GM19324 (cell line): ENCODE measurements around the gene ADGRV1.
"Not testable (repeated sequence)": the region's sequence is repeated elsewhere in the genome, so short reads cannot be mapped to it uniquely, and the experiment has no call there.

Experiments
- ATAC-seq: cut with Tn5 transposase; IDR thresholded peaks from one replicate; pipeline ENCODE4 v1.9.1; 2021; ENCODE audit warnings: mild to moderate bottlenecking, moderate library complexity; ENCODE audit not compliant: unreplicated experiment, low FRiP score

The ADGRV1 gene

DNA sequence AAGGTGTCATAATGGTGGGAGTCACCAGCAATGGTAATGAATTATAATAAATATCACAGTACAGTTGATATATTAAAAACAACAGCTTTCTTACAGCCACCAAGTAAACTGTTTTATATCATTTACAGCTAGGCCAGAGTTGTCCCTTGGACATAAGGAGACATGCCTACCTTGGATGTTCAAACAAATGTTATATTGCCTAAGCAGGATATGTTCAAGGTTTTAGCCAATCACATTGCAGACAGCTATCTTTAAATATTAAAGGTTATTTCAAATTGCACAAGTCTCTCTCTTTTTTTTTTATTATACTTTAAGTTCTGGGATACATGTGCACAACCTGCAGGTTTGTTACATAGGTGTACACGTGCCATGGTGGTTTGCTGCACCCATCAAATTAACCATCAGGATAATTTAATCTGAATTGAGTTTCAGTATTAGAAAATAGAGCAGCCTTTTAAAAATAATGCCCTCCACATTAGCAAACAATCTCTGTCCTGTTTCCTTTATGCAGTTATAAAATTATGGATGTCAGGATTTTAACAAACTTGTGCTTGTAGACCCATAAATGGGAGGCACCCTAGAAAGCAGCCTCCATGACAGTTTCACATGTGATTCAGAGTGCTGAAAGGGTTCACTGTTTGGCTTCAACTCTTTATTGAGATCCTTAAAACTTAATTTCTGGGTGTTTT, 483.8 kb downstream of the ADGRV1 start:
- ATAC-seq = no peak

DNA sequence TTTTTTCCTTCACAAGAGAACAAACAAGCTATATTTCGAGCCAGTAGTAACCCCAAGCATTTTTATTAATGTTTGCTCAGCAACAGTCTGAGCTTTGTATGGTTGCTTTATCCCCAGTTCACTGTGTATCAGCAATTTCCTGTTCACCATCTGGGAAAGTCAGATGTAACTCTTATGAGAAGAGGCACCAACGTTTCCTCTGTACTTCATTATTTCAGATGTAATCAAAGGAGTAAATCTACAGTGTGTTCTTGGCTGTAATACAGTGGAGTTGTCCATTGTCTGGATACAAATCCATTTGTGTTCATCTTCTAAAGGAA, 484.3 kb downstream of the ADGRV1 start:
- ATAC-seq = no peak

DNA sequence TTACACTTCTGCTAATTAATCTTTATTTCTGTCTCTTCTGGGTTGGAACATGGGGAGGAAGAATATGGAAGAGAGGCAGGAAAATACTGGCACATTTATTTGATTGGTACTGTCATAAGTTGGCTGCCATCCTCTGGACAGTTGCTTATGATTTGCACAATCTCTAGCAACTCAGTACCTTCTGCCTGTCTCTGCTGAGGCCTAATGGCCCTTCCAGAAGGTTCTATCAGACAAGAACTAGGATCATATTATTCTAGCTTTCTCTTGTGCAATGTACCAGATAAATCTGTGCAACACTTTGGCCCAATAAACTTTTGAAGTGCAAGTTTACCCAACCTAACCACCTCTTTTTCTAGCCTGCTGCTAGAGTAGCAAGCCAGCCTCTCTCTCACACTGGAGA, 489.5 kb downstream of the ADGRV1 start:
- ATAC-seq = no peak

DNA sequence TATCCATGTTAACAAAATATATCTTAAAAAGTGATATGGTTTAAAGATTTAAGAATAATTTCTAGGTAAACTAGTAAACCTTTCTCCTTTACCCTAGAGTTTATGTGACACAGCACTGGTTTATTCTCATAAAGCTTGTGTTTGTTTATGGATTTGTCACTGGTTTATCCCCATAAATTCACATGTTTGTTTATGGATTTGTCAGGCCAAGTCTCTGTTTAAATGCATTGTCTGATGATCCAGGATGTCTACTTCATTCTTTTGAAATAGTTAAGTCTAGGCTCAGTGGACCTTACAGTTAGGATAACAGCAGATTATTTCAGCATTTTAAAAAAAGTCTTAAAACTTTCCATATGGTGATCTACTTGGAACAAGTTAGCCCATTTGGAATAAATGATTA, 490.5 kb downstream of the ADGRV1 start:
- ATAC-seq = no peak

DNA sequence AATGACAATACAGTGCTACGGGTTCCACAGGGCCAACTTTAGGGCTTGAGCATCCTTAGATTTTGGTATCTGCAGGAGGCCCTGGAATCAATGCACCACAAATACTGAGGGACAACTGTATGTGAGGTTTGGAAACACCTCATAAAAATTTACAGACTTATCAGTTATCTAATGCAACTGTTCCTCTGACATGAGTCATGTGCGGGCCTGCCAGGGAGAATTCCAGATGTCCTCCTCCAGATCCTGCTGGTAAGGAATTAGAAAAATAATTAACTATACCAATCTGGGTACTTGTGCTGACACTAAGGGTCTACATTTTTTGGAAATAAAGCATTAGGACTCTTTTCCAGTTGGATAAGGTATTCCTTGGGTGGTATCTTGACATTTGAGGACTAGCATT, 491.2 kb downstream of the ADGRV1 start:
- ATAC-seq = no peak

DNA sequence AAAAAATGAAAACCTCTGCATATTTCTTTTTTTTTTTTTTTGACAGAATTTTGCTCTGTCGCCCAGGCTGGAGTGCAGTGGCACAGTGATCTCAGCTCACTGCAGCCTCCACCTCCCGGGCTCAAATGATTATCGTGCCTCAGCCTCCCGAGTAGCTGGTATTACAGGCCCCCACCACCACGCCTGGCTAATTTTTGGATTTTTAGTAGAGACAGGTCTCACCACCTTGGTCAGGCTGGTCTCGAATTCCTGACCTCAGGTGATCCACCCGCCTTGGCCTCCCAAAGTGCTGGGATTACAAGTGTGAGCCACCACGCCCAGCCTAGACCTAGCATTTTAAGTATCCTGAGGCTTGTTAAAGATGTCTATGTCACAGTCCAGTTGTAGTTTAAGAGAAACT, 493.8 kb downstream of the ADGRV1 start:
- ATAC-seq = not testable (repeated sequence)

DNA sequence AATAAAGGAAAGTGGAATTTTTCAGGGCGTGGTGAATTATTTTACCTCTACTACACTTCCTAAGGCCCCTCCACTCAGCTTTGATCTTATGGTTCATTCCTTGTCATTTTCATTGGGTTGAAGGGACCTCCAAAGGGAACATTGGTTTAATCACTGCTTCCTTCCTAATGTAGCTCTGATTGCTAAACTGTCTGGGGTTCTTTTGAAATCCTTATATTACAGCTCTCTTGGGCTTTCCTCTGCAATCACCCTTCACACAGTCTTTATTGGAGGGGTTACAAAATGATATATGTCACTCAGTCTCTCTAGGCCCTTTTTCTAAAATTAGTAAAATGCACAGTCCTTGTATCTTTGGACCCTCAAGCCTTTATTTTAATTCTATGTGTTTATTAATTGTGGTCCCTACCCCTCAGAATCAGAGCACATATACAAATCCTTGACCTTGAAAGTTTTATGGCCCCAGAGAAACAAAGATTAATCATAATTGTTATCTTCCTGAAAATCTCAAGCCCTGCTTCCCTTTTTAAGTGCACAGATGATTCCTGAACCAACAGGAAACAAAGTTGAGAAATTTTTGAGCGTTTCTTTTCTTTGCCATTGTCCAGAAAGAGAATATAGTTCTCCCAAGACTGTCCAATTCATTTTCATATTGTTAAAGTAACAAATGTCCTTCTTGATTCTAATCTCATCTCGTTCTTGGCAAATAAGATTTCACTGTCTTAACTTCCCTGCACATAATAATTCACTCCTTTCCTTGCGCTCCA, 494.6 kb downstream of the ADGRV1 start:
- ATAC-seq = no peak

DNA sequence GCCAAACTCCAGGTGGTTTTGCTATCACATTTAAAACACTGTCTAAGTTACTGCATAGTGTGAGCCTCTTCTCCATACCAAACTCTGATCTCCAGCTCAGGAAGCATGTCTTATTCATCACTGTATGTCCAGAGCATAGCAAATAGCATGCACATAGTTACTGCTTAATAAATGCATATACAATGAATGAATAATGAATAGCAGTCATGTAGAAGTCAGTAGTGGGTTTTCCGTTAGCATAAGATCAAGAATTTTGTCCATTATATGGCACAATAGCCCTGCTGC, 495.1 kb downstream of the ADGRV1 start:
- ATAC-seq = no peak

DNA sequence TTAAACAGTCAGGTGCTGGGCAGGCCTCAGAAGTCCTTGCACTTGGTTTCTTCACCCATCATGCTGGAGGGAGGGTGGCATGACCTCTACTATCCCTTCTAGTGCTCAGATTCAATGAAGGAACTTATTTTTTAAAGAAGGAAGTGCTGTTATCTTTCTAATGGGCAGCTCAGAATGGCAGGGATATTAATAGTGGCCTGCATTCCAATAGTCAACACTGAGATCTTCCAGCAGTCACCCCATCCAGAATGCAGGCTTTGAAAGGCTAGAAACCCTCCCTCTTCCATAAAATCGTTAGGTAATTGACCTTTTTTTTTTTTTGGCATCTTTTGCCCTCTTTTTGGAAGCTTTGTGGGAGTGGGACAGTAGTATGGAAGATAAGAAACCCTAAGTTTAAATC, 499.6 kb downstream of the ADGRV1 start:
- no peak for ATAC-seq

DNA sequence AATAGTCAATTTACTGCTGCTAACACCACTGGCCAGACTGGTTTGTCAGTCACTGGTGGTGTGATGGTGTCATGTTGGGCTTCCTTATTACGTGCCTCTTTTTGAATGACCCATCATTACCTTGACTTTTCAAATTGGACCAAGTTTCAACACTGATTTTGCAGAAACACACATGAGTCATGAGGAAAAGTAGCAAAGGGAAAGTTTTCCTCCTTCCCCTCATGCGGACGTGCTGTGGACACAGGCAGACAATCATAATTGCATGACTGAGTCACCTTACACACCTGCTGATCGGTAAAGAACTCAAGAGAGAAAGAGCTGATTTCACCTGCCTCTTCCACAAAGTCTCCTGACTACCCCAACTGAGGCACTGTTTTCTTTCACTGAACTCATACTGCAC, 500.0 kb downstream of the ADGRV1 start:
- ATAC-seq = no peak

DNA sequence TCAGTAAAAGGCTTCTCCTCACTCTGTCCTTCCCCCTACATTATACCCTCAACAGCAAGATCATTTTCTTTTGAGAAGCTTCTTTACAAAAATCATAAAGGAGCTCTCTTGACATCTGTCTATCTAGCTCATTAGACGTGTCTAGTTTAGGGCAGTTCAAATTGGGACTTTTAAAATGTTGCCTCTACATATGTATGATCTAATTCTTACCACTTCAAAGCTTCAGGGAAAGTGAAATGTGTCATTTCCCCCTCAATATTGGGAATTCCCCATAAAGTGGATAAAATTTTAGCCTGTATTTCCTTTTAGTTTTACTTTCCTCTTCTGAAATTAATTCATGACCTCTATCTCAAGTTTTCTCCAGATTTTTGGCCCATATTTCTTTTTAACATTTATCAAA, 500.8 kb downstream of the ADGRV1 start:
- no peak for ATAC-seq

DNA sequence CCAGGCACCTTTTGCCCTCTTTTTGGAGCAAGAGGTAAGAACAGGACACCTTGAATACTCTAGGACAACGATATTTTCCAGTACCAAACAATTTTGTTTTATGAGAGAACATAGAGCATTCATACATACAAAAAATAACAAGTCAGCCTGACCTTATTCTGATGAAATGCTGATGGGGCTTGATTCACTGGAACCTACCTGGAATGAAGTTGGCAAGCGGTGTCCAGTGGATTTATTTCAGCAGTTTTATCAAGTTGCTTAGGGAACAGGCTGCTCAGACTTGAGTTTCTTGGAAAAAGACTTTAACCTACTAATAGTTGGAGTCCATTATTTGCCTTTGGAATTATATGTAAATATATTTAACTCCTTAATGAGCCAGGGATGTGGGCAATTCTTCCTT, 502.5 kb downstream of the ADGRV1 start:
- ATAC-seq = no peak

DNA sequence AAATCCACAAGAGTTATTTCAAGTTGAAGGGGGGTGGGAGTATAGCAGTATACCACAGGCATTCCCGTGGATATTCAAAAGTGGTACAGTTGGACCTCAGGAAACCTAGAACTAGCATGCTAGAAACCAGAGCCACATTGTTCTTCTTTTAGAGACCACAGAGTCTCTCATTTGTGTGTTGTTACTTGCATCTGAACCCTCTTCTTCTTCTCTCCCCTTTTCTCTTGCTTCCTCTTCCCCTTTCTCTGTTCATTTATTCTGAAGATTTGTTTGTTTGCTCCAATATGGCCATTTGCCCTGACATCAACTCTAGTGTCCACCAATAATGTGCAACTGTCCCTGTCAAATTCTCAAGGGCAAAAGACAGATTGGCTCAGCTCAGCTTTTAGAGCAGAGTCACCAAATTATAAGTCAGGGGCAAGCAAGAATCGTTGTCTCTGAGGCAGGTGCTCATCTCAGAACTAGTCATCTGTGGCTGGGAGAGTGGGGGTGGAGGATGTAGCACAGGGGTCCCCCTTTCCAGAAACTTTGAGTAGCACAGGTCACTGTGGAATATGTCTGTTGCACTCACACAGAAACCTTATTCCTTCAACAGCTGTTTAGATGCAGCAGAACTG, 503.5 kb downstream of the ADGRV1 start:
- ATAC-seq = peak; percentile 49

DNA sequence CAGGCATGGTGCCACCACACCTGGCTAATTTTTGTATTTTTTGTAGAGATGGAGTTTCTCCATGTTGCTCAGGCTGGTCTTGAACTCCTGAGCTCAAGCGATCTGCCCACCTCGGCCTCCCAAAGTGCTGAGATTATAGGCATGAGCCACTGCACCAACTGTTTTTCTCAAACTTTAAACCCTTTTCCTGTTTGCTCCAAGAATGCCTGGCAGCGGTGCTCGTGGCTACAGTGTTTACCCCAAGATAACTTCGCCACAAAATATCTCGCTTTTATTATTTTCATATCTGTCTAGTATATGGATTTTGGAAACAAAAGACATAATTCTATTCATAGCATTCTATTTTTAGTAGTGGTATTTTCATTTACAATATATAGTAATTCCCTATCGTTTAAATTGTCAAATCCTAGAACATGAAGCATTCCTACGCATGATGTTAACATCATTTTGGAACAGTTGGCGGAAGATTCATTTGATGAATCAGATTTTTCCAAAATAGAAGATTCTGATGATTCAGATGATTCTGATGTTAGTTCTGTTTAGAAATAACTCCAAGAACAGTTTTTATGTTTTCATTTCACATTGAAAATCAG, 504.6 kb downstream of the ADGRV1 start:
- not testable (repeated sequence) for ATAC-seq

DNA sequence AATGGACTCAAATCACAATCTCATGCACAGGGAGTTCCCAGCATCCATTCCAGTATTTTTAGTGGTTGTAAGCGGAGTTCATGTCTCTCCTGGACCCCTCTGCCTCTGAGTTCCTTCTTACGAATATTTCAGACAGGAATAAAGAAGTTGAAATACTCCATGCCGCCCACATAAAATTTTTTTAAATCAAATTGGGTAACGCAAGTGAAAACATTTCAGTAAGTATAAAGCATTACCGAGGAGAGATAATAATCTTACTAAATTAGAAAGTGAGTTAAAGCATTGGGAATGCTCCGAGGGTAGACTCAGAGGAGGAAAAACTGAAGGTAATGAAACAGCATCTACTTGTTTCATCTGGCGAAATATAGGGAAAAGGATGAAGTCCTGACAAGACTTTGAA, 506.9 kb downstream of the ADGRV1 start:
- no peak for ATAC-seq

DNA sequence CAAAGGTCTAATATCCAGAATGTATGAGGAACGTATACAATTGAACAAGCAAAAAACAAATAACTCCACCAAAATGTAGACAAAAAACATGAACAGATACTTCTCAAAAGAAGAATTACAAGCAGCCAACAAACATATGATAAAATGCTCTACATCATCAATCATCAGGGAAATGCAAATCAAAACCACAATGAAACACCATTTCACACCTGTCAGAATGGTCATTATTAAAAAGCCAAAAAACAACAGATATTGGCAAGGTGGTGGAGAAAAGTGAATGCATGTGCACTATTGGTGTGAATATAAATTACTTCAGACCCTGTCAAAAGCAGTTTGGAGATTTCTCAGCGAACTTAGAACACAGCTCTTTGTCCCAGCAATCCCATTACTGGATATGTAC, 510.8 kb downstream of the ADGRV1 start:
- no peak for ATAC-seq

DNA sequence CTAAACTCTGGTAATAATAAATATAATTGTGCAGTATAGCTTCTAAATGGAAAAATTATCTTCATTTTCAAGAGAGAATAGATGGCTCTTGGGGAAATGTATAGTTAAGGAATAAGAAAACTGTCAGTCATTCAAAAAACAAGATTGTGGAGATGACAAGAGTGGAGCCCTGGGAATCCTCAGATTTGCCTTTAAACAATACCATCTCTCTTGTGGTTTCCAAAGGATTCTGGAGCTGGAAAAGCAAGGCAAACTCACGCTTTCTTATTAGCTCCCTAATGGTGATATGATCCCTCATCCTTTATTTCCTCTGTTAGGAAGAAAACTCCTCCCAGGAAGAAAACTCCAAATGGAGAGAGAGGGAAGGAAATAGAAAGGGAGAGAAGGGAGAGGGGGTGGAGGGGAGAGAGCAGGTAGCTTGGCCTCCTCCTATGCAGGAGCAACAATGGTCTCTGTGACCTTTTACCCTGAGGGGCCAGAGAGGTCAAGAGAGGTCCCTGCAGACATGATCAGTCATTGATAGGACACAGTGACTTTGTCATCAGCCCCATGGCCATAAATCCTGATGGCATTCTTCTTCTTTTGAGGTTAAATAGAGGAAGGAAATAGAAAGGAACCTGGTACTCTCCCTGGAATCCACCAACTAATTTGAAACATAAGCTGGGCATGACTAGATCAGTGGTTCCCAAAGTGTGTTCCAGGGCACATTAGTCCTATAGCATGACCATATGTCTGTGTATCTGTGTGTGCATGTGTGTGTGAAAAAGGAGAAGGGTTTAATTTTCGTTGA, 512.4 kb downstream of the ADGRV1 start:
- ATAC-seq = no peak

DNA sequence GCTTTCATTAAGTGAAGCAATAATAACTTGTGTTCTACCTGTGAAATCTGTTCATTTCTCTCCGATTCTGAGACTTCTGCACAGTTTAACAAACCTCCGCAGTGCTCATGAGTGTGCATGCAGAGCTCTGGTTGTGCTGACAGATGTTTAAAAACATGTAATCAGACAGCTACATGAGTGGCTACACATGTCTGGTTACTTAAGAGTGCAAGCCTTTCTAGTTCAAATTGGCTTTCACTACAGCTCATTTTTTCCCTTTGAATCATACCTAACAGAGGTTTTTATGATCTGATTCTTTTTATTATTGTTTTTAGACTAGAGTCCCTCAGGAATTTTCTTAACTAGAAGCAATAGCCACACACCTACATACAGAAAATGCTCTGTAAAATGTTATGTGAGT, 514.3 kb downstream of the ADGRV1 start:
- ATAC-seq = no peak

DNA sequence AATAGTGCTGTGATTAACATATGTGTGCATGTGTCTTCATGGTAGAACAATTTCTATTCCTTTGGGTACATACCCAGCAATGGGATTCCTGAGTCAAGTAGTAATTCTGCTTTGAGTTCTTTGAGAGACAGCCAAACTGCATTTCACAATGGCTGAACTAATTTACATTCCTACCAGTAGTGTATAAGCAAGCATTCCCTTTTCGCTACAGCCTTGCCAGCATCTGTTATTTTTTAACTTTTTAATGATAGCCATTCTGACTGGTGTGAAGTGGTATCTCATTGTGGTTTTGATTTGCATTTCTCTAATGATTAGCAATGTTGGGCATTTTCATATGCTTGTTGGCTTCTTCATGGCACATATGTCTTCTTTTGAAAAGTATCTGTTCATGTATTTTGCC, 516.0 kb downstream of the ADGRV1 start:
- peak; percentile 82 for ATAC-seq

DNA sequence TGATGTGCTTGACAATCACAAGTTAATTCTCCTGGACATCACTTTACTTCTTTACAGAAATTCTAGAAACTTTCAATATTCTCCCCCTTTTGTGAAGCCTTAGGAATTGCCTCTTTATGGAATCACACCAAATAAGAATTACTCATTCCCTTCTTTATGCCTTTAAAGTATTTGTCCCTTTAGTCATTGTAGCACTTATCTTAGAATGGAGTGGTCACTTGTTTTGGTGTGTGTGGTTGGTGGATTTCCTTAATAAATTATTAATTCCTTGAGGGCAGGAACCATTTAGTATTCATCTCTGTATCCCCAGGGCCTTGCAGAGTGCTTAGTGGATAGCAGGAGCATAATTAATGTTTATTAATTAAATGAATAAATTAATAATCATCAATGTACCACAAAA, 517.5 kb downstream of the ADGRV1 start:
- no peak for ATAC-seq

DNA sequence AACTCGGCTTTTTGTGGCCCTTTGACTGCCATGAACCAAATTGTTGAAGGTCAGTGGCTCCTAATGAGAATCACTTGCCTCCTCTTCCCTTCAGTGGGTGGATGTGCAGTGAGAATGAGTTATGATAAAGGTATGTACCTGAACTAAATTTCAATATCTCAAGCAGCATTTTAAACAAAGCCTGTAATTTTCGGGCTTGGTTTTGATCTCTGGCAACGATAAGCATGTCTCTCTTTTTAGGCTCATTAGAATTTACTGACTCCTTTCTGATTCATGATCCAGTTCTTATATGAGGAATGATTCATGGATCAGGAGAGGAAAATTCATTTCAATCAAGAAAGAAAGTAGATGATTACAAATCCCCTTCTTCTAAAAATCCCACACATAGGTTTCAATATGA, 519.0 kb downstream of the ADGRV1 start:
- no peak for ATAC-seq
